ENCODE measurements around the gene LDLR.
"Not testable (repeated sequence)": the region's sequence is repeated elsewhere in the genome, so short reads cannot be mapped to it uniquely, and the experiment has no call there.

Gene LDLR

GRCh38 chr19:11176466-11177193 lies 87.4 kb downstream of the LDLR start:
- DNase-seq, result no peak

GRCh38 chr19:11177592-11177991 lies 88.3 kb downstream of the LDLR start:
- no peak for DNase-seq

- not testable (repeated sequence) for DNase-seq
Observed at GRCh38 chr19:11179145-11179465, 89.8 kb downstream of the LDLR start.

- no peak for DNase-seq
Observed at GRCh38 chr19:11179716-11180297, 90.5 kb downstream of the LDLR start.

- no peak for DNase-seq
Observed at GRCh38 chr19:11180346-11180745, 91.1 kb downstream of the LDLR start.

- DNase-seq, result not testable (repeated sequence)
Observed at GRCh38 chr19:11180975-11181374, 91.7 kb downstream of the LDLR start.

DNA sequence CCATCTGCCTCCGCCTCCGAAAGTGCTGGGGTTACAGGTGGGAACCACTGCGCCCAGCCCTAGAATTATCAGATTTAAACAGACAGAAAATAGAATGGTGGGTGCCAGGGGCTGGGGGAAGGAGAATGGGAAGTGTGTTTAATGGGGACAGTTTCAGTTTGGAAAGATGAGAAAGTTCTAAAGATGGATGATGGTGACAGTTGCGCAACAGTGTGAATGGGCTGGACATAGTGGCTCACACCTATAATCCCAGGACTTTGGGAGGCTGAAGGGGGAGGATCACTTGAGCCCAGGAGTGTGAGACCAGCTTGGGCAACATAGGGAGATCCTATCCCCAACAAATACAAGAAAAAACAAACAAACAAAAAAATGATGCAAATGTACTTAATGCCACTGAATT lies 92.2 kb downstream of the LDLR start:
- DNase-seq, result no peak

All from NCI-H345 (cell line).